HEK293 (cell line): ENCODE data around the gene PARD3B.

Experiments
- CTCF ChIA-PET: fragments of 350-600 bp; formaldehyde crosslinking; extraction: SDS; loops from one replicate; lab custom pipeline; 2021; ENCODE audit warnings: antibody characterized with exemption; lab: Yijun Ruan, JAX
- POLR2A ChIA-PET: fragments of 300-600 bp; formaldehyde crosslinking; extraction: SDS; loops from one replicate; lab custom pipeline; 2020; ENCODE audit warnings: antibody characterized with exemption, inconsistent platforms; lab: Yijun Ruan, JAX
- H3K27ac ChIP-seq: fragments of 200-500 bp; sonication (Bioruptor generic); 2 replicates; pipeline ENCODE4 v1.5.1; 2014; ENCODE audit warnings: low read depth, low read length, control low read depth, inconsistent platforms; ENCODE audit errors: extremely low read depth
- H3K36me3 ChIP-seq, 2 experiments: fragments of 200-500 bp in 1 of 2; sonication (Bioruptor generic) in 1 of 2; 1 replicate in 1 of 2; 2 replicates in 1 of 2; pipeline ENCODE4 v1.5.1; 2014 to 2017; ENCODE audit warnings: inconsistent platforms in 2 of 2, low read length in 2 of 2; ENCODE audit not compliant: control insufficient read depth in 2 of 2, insufficient read depth in 1 of 2
- H3K4me1 ChIP-seq: fragments of 200-500 bp; sonication (Bioruptor generic); 2 replicates; pipeline ENCODE4 v1.5.1; 2014; ENCODE audit warnings: mild to moderate bottlenecking, low read length, inconsistent platforms; ENCODE audit not compliant: control insufficient read depth, insufficient read depth
- H3K4me3 ChIP-seq: 2 replicates; pipeline ENCODE4 v1.5.1; 2011; ENCODE audit warnings: low read depth, mild to moderate bottlenecking, control low read depth, low read length, moderate library complexity
- H3K9me3 ChIP-seq: fragments of 200-500 bp; sonication (Bioruptor generic); 2 replicates; pipeline ENCODE4 v1.5.1; 2014; ENCODE audit warnings: low read depth, low read length, inconsistent platforms; ENCODE audit not compliant: control insufficient read depth, insufficient read depth
- CTCF ChIP-seq: fragments of 450-650 bp; formaldehyde crosslinking; IDR thresholded peaks from 2 replicates; pipeline ENCODE4 v1.5.1; 2016; ENCODE audit warnings: missing biosample characterization, missing genetic modification characterization
- HOXA7 ChIP-seq: sonication (generic); formaldehyde crosslinking; IDR thresholded peaks from 2 replicates; pipeline ENCODE4 v1.8.1; 2022; ENCODE audit warnings: missing genetic modification reagents, borderline replicate concordance
- KLF9 ChIP-seq: fragments of 450-650 bp; formaldehyde crosslinking; IDR thresholded peaks from 2 replicates; pipeline ENCODE4 v1.5.1; 2016; ENCODE audit warnings: missing biosample characterization, missing genetic modification characterization, low read depth
- MYNN ChIP-seq: fragments of 450-650 bp; formaldehyde crosslinking; IDR thresholded peaks from 2 replicates; pipeline ENCODE4 v1.5.1; 2016; ENCODE audit warnings: missing biosample characterization, missing genetic modification characterization, borderline replicate concordance
- PATZ1 ChIP-seq: fragments of 450-650 bp; formaldehyde crosslinking; IDR thresholded peaks from 2 replicates; pipeline ENCODE4 v1.5.1; 2016; ENCODE audit warnings: missing biosample characterization, missing genetic modification characterization
- RBAK ChIP-seq: fragments of 450-650 bp; formaldehyde crosslinking; IDR thresholded peaks from 2 replicates; pipeline ENCODE4 v1.5.1; 2016; ENCODE audit warnings: missing biosample characterization, missing genetic modification characterization
- REPIN1 ChIP-seq: fragments of 450-650 bp; formaldehyde crosslinking; IDR thresholded peaks from 2 replicates; pipeline ENCODE4 v1.5.1; 2017; ENCODE audit warnings: missing biosample characterization, missing genetic modification characterization, low read depth
- YY2 ChIP-seq: fragments of 450-650 bp; formaldehyde crosslinking; IDR thresholded peaks from 2 replicates; pipeline ENCODE4 v1.5.1; 2016; ENCODE audit warnings: missing biosample characterization, missing genetic modification characterization
- ZIC2 ChIP-seq: fragments of 450-650 bp; formaldehyde crosslinking; IDR thresholded peaks from 2 replicates; pipeline ENCODE4 v1.5.1; 2016; ENCODE audit warnings: missing biosample characterization, missing genetic modification characterization
- ZNF146 ChIP-seq: fragments of 450-650 bp; formaldehyde crosslinking; IDR thresholded peaks from 2 replicates; pipeline ENCODE4 v1.5.1; 2016; ENCODE audit warnings: missing biosample characterization, missing genetic modification characterization
- ZNF157 ChIP-seq: fragments of 450-650 bp; formaldehyde crosslinking; IDR thresholded peaks from 2 replicates; pipeline ENCODE4 v1.5.1; 2016; ENCODE audit warnings: missing biosample characterization, missing genetic modification characterization
- ZNF175 ChIP-seq: fragments of 450-650 bp; formaldehyde crosslinking; IDR thresholded peaks from 2 replicates; pipeline ENCODE4 v1.5.1; 2016; ENCODE audit warnings: missing biosample characterization, missing genetic modification characterization
- ZNF18 ChIP-seq: fragments of 450-650 bp; formaldehyde crosslinking; IDR thresholded peaks from 2 replicates; pipeline ENCODE4 v1.5.1; 2016; ENCODE audit warnings: missing biosample characterization, missing genetic modification characterization
- ZNF214 ChIP-seq: fragments of 450-650 bp; formaldehyde crosslinking; IDR thresholded peaks from 2 replicates; pipeline ENCODE4 v1.5.1; 2017; ENCODE audit warnings: missing biosample characterization, mild to moderate bottlenecking, missing genetic modification characterization, borderline replicate concordance
- ZNF266 ChIP-seq: fragments of 450-650 bp; formaldehyde crosslinking; IDR thresholded peaks from 2 replicates; pipeline ENCODE4 v1.5.1; 2016; ENCODE audit warnings: missing biosample characterization, missing genetic modification characterization, low read depth
- ZNF404 ChIP-seq: fragments of 450-650 bp; formaldehyde crosslinking; IDR thresholded peaks from 2 replicates; pipeline ENCODE4 v1.5.1; 2017; ENCODE audit warnings: missing biosample characterization, missing genetic modification characterization
- ZNF518A ChIP-seq: fragments of 450-650 bp; formaldehyde crosslinking; conservative IDR thresholded peaks from 2 replicates; pipeline ENCODE4 v1.5.1; 2016; ENCODE audit warnings: low read depth, missing biosample characterization, missing genetic modification characterization
- ZNF585B ChIP-seq: fragments of 450-650 bp; formaldehyde crosslinking; IDR thresholded peaks from 2 replicates; pipeline ENCODE4 v1.5.1; 2016; ENCODE audit warnings: missing biosample characterization, missing genetic modification characterization
- ZNF704 ChIP-seq: fragments of 450-650 bp; formaldehyde crosslinking; IDR thresholded peaks from 2 replicates; pipeline ENCODE4 v1.5.1; 2016; ENCODE audit warnings: missing biosample characterization, missing genetic modification characterization
- ZNF707 ChIP-seq: fragments of 450-650 bp; formaldehyde crosslinking; IDR thresholded peaks from 2 replicates; pipeline ENCODE4 v1.5.1; 2016; ENCODE audit warnings: missing biosample characterization, missing genetic modification characterization
- ZNF76 ChIP-seq: fragments of 450-650 bp; formaldehyde crosslinking; IDR thresholded peaks from 2 replicates; pipeline ENCODE4; 2016; ENCODE audit warnings: low read depth, missing biosample characterization, missing genetic modification characterization, borderline replicate concordance

Gene PARD3B

GRCh38 chr2:205658068-205658467 is 1112.8 kb downstream of the PARD3B start:
- Histone ChIP-seq H3K4me3 (no peak overlapping the region), H3K9me3 (no peaks in the 10 kb centered on the region), H3K27ac (no peak overlapping the region), H3K36me3 (no peaks in the 10 kb centered on the region), H3K4me1 (no peaks in the 10 kb centered on the region)
- POLR2A ChIA-PET, result no interaction called here
- CTCF ChIA-PET, result interaction anchor here (1.4 kb wide), 1 partner anchor 1398 kb away, joined by 3 read pairs; no protein-coding TSS in a partner anchor
- TF ChIP-seq ZNF146 (tag by site-specific recombination) (no peak), ZNF704 (no peak), RBAK (tag by site-specific recombination) (no peak), MYNN (tag by site-specific recombination) (no peak), KLF9 (tag by site-specific recombination) (no peak), ZNF214 (tag by site-specific recombination) (no peak), ZIC2 (tag by site-specific recombination) (no peak), ZNF175 (no peak), YY2 (tag by site-specific recombination) (no peak), ZNF18 (tag by site-specific recombination) (no peak), ZNF585B (tag by site-specific recombination) (no peak), PATZ1 (no peak)

- no peak overlapping the region for H3K4me3 ChIP-seq
- no peaks in the 10 kb centered on the region for H3K4me1 ChIP-seq
- ChIA-PET POLR2A (no interaction called here), CTCF (interaction anchor here (1.4 kb wide), 1 partner anchor 1399 kb away, joined by 3 read pairs; no protein-coding TSS in a partner anchor)
- H3K9me3 ChIP-seq, result no peaks in the 10 kb centered on the region
- TF ChIP-seq ZNF404, result no peak
- H3K36me3 ChIP-seq, result no peaks in the 10 kb centered on the region
- no peak overlapping the region for H3K27ac ChIP-seq
Measured at GRCh38 chr2:205658572-205658971, 1113.3 kb downstream of the PARD3B start.

- Histone ChIP-seq H3K27ac (no peak overlapping the region), H3K4me3 (no peak overlapping the region), H3K4me1 (no peaks in the 10 kb centered on the region), H3K9me3 (no peaks in the 10 kb centered on the region), H3K36me3 (no peaks in the 10 kb centered on the region)
- CTCF ChIA-PET, result interaction anchor here (0.8 to 1.8 kb wide), 4 partner anchors 16 to 782 kb away, joined by 3 to 6 read pairs (median 4); no protein-coding TSS in a partner anchor
- POLR2A ChIA-PET, result no interaction called here
- TF ChIP-seq ZNF157 (tag by site-specific recombination) (no peak), ZNF266 (tag by site-specific recombination) (no peak), HOXA7 (CRISPR knock-in tag) (no peak), ZNF76 (tag by site-specific recombination) (no peak), ZNF707 (tag by site-specific recombination) (no peak), REPIN1 (tag by site-specific recombination) (no peak), CTCF (tag by site-specific recombination) (peak; percentile 35; the same call in 1 of the 2 replicates), ZNF518A (no peak)
Measured at GRCh38 chr2:205659922-205660321, 1114.6 kb downstream of the PARD3B start.
